ENCODE measurements around the gene KRTAP3-1. TPM values are rescaled to one million over a fixed set of nuclear protein-coding genes. Genes with fewer than 3 reads are reported as not detected.

Gene KRTAP3-1
- total RNA-seq, 1 donor from 2014 or later, result not detected

DNA sequence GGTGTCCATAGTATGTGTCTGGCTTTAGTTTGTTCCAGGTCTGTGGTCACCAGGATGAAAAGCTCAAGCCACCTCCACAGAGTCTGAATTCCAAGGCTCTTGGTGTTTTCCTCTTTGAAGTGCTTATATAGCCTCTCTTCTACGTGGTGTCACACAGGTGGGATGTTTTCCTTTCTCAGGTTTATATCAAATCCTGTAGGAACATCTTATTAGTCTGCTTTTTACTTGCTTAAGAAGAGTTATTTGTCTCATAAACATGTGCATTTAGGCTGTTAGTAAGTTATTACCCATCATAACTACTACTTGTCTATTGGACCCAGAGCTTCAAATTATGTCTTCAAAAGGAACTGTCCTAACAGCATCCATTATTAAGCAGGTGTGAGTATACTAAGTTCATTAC, 42.1 kb downstream of the KRTAP3-1 start, which contains the start of gene KRT39:
Gene KRT39 (minus strand): TSS at position 101 of the 400 bp plus-strand sequence. CDS start 92 bp downstream, at position 9.
- no peak within 1 kb of the TSS for H3K4me3 ChIP-seq (ENCODE audit: low read depth, low read length)
- no peak for DNase-seq (ENCODE audit: low read depth)
- H3K27me3 ChIP-seq (ENCODE audit: control insufficient read depth, insufficient read depth, low read length), result no peaks in the 10 kb centered on the region
- TF ChIP-seq CTCF (IDR thresholded peaks at IDR 0.05; ENCODE audit: insufficient read depth, low read length, poor library complexity, severe bottlenecking), result no peak
- no peaks in the 10 kb centered on the region for H3K36me3 ChIP-seq (ENCODE audit: control insufficient read depth, insufficient read depth, low read length)

DNA sequence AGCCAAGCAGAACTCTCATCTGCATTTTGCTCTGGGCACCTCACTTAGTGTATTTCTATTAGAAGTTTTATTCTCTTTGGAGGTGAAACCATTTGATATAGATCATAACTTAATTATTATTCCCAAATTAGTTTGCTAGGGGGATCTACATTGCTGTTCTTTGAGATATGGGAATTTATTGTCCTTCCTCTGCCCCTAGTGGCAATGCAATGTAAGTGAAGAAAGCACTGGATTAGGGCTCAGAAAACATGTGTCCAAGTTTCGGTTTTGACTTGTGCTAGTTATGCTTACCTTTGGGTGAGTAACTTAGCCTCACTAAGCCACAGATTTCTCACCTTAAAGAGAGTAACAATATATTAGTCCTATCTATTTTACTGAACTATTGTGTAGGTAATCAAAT, 45.1 kb downstream of the KRTAP3-1 start:
- peak; percentile 47 for TF ChIP-seq CTCF (IDR thresholded peaks at IDR 0.05; ENCODE audit: insufficient read depth, low read length, poor library complexity, severe bottlenecking)
- Histone ChIP-seq H3K27me3 (ENCODE audit: control insufficient read depth, insufficient read depth, low read length) (no peaks in the 10 kb centered on the region), H3K36me3 (ENCODE audit: control insufficient read depth, insufficient read depth, low read length) (no peaks in the 10 kb centered on the region), H3K4me3 (ENCODE audit: low read depth, low read length) (no peak overlapping the region)
- DNase-seq (ENCODE audit: low read depth), result no peak

GRCh38 chr17:40962059-40962561, 46.8 kb downstream of the KRTAP3-1 start:
- no peaks in the 10 kb centered on the region for H3K36me3 ChIP-seq (ENCODE audit: control insufficient read depth, insufficient read depth, low read length)
- DNase-seq (ENCODE audit: low read depth), result no peak
- no peaks in the 10 kb centered on the region for H3K27me3 ChIP-seq (ENCODE audit: control insufficient read depth, insufficient read depth, low read length)
- no peak overlapping the region for H3K4me3 ChIP-seq (ENCODE audit: low read depth, low read length)
- TF ChIP-seq CTCF (IDR thresholded peaks at IDR 0.05; ENCODE audit: insufficient read depth, low read length, poor library complexity, severe bottlenecking), result no peak

- no peaks in the 10 kb centered on the region for H3K36me3 ChIP-seq (ENCODE audit: control insufficient read depth, insufficient read depth, low read length)
- no peaks in the 10 kb centered on the region for H3K27me3 ChIP-seq (ENCODE audit: control insufficient read depth, insufficient read depth, low read length)
- no peak for TF ChIP-seq CTCF (IDR thresholded peaks at IDR 0.05; ENCODE audit: insufficient read depth, low read length, poor library complexity, severe bottlenecking)
- no peak overlapping the region for H3K4me3 ChIP-seq (ENCODE audit: low read depth, low read length)
- DNase-seq (ENCODE audit: low read depth), result no peak
Observed at GRCh38 chr17:40961591-40961990, 47.3 kb downstream of the KRTAP3-1 start.

DNA sequence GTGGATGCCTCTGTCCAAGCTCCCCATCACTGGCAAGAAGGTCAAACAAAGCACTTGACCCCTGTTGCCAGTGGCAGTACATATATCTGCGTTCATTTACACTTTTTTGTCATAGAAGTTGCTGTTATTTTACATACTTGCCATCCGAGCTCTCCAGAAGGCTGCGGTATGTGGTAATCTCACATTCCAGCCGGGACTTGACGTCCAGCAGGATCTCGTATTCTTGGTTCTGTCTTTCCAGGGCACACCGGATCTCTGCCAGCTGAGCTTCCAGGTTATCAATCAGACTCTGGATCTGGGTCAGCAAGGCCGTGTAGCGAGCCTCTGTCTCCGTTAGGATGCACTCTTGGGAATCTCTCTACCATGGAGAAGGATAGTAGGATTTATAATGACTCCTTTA, 48.8 kb downstream of the KRTAP3-1 start:
- Histone ChIP-seq H3K36me3 (ENCODE audit: control insufficient read depth, insufficient read depth, low read length) (no peaks in the 10 kb centered on the region), H3K4me3 (ENCODE audit: low read depth, low read length) (no peak overlapping the region)

More for the DNA sequence above, 48.8 kb downstream of the KRTAP3-1 start:
- no peak for TF ChIP-seq CTCF (IDR thresholded peaks at IDR 0.05; ENCODE audit: insufficient read depth, low read length, poor library complexity, severe bottlenecking)
- DNase-seq (ENCODE audit: low read depth), result no peak
- H3K27me3 ChIP-seq (ENCODE audit: control insufficient read depth, insufficient read depth, low read length), result no peaks in the 10 kb centered on the region

Other genes starting within 250 kb of the KRTAP3-1 start
- not detected in 2 replicates for gene KRT26, start 236.9 kb downstream of the KRTAP3-1 start, total RNA-seq
- gene KRT27, start 226.6 kb downstream of the KRTAP3-1 start, total RNA-seq, result not detected in 2 replicates
- gene KRT28, start 209.2 kb downstream of the KRTAP3-1 start, total RNA-seq, result not detected in 2 replicates
- gene KRT10, start 186.5 kb downstream of the KRTAP3-1 start, total RNA-seq, result 24.5 and 29.9 TPM in 2 replicates
- not detected in 2 replicates for gene KRT12, start 141.9 kb downstream of the KRTAP3-1 start, total RNA-seq
- gene KRT20, start 123.9 kb downstream of the KRTAP3-1 start, total RNA-seq, result not detected in 2 replicates
- gene KRT23, start 71.5 kb downstream of the KRTAP3-1 start, total RNA-seq, result 24.2 and 25.9 TPM in 2 replicates
- gene KRT39, start 42.2 kb downstream of the KRTAP3-1 start, total RNA-seq, result not detected in 2 replicates
- not detected in 2 replicates for gene KRT40, start 24.8 kb downstream of the KRTAP3-1 start, total RNA-seq
- gene KRTAP3-3, start 15.0 kb downstream of the KRTAP3-1 start, total RNA-seq, result not detected in 2 replicates
- gene KRTAP3-2, start 9.2 kb downstream of the KRTAP3-1 start, total RNA-seq, result not detected in 2 replicates
- not detected in 2 replicates for gene KRTAP1-5, start 18.1 kb upstream of the KRTAP3-1 start, total RNA-seq
- gene KRTAP1-4, start 21.1 kb upstream of the KRTAP3-1 start, total RNA-seq, result not detected in 2 replicates
- not detected in 2 replicates for gene KRTAP1-3, start 25.7 kb upstream of the KRTAP3-1 start, total RNA-seq
- not detected in 2 replicates for gene KRTAP1-1, start 32.3 kb upstream of the KRTAP3-1 start, total RNA-seq
- gene KRTAP2-1, start 38.2 kb upstream of the KRTAP3-1 start, total RNA-seq, result not detected in 2 replicates
- not detected in 2 replicates for gene KRTAP2-2, start 46.1 kb upstream of the KRTAP3-1 start, total RNA-seq
- 4.3 and 5.2 TPM in 2 replicates for gene KRTAP2-3, start 51.0 kb upstream of the KRTAP3-1 start, total RNA-seq
- gene KRTAP2-4, start 56.8 kb upstream of the KRTAP3-1 start, total RNA-seq, result not detected in 2 replicates
- gene KRTAP4-7, start 75.0 kb upstream of the KRTAP3-1 start, total RNA-seq, result not detected in 2 replicates
- gene KRTAP4-8, start 89.0 kb upstream of the KRTAP3-1 start, total RNA-seq, result not detected in 2 replicates
- gene KRTAP4-16, start 93.1 kb upstream of the KRTAP3-1 start, total RNA-seq, result not detected in 2 replicates
- not detected in 2 replicates for gene KRTAP4-9, start 96.3 kb upstream of the KRTAP3-1 start, total RNA-seq
- not detected in 2 replicates for gene KRTAP4-11, start 109.2 kb upstream of the KRTAP3-1 start, total RNA-seq
- gene KRTAP4-12, start 115.1 kb upstream of the KRTAP3-1 start, total RNA-seq, result not detected in 2 replicates
- gene KRTAP4-6, start 131.4 kb upstream of the KRTAP3-1 start, total RNA-seq, result not detected in 2 replicates
- not detected in 2 replicates for gene KRTAP4-5, start 140.7 kb upstream of the KRTAP3-1 start, total RNA-seq
- not detected in 2 replicates for gene KRTAP4-4, start 151.6 kb upstream of the KRTAP3-1 start, total RNA-seq
- gene KRTAP4-3, start 159.1 kb upstream of the KRTAP3-1 start, total RNA-seq, result not detected in 2 replicates
- not detected in 2 replicates for gene KRTAP4-2, start 169.1 kb upstream of the KRTAP3-1 start, total RNA-seq
- gene KRTAP4-1, start 175.8 kb upstream of the KRTAP3-1 start, total RNA-seq, result not detected in 2 replicates
- not detected in 2 replicates for gene KRTAP9-1, start 180.8 kb upstream of the KRTAP3-1 start, total RNA-seq
- not detected in 2 replicates for gene KRTAP9-2, start 217.5 kb upstream of the KRTAP3-1 start, total RNA-seq
- gene KRTAP9-3, start 223.3 kb upstream of the KRTAP3-1 start, total RNA-seq, result not detected in 2 replicates
- gene KRTAP9-8, start 228.9 kb upstream of the KRTAP3-1 start, total RNA-seq, result not detected in 2 replicates
- not detected in 2 replicates for gene KRTAP9-4, start 240.6 kb upstream of the KRTAP3-1 start, total RNA-seq
- not detected in 2 replicates for gene KRTAP9-9, start 246.3 kb upstream of the KRTAP3-1 start, total RNA-seq